ENCODE results near the gene CTAGE8. TPM values are rescaled to one million over a fixed set of nuclear protein-coding genes. Genes with fewer than 3 reads are reported as not detected.
"Not testable (repeated sequence)": the region's sequence is repeated elsewhere in the genome, so short reads cannot be mapped to it uniquely, and the experiment has no call there.

CTAGE8 gene
- total RNA-seq, 4 donors from 2014 or later = 1.6 to 9.7 (median 4.5) TPM

- 94 to 95% methylated on average over 4 of the region's 4 CpGs for WGBS, 2 donors
- intact Hi-C loops (cut with DNase I; ENCODE audit: low total_unique reads); H3K4me3 ChIP-seq (ENCODE audit: low read depth, poor library complexity, severe bottlenecking): not testable (repeated sequence)
- peak in 1 of 2 donors; percentile 65 for DNase-seq (ENCODE audit: low spot score in 2 of 2)
These were observed 13.4 kb upstream of the CTAGE8 start for GRCh38 chr7:144282490-144282889.

- DNase-seq (ENCODE audit: low spot score in 2 of 2); intact Hi-C loops (cut with DNase I; ENCODE audit: low total_unique reads); H3K4me3 ChIP-seq (ENCODE audit: low read depth, poor library complexity, severe bottlenecking): not testable (repeated sequence)
- WGBS, 2 donors = no CpG with 5 or more reads among the region's 8 CpGs
These were observed 12.9 kb upstream of the CTAGE8 start for GRCh38 chr7:144281981-144282380.

GRCh38 chr7:144280010-144280409 lies 10.9 kb upstream of the CTAGE8 start:
- WGBS, 2 donors = 79 to 81% methylated on average over 4 of the region's 6 CpGs
- H3K4me3 ChIP-seq (ENCODE audit: low read depth, poor library complexity, severe bottlenecking); intact Hi-C loops (cut with DNase I; ENCODE audit: low total_unique reads); DNase-seq (ENCODE audit: low spot score in 2 of 2): not testable (repeated sequence)

- 80 to 88% methylated on average over 5 of the region's 6 CpGs for WGBS, 2 donors
- H3K4me3 ChIP-seq (ENCODE audit: low read depth, poor library complexity, severe bottlenecking); intact Hi-C loops (cut with DNase I; ENCODE audit: low total_unique reads); DNase-seq (ENCODE audit: low spot score in 2 of 2): not testable (repeated sequence)
These were observed 6.2 kb upstream of the CTAGE8 start for GRCh38 chr7:144275281-144275680.

- H3K4me3 ChIP-seq (ENCODE audit: low read depth, poor library complexity, severe bottlenecking); intact Hi-C loops (cut with DNase I; ENCODE audit: low total_unique reads); DNase-seq (ENCODE audit: low spot score in 2 of 2): not testable (repeated sequence)
- 96 to 97% methylated on average over 6 to 7 of the region's 7 CpGs for whole genome bisulfite sequencing, 2 donors
These were observed 4.4 kb downstream of the CTAGE8 start, which contains the start of gene OR2A7 for GRCh38 chr7:144264692-144265091. Gene OR2A7 (minus strand): TSS chr7:144264792. CDS start chr7:144259628, 5,164 bp downstream.

GRCh38 chr7:144262128-144262527 lies 7.0 kb downstream of the CTAGE8 start:
- no CpG with 5 or more reads among the region's 2 CpGs for WGBS, 2 donors
- intact Hi-C loops (cut with DNase I; ENCODE audit: low total_unique reads); DNase-seq (ENCODE audit: low spot score in 2 of 2); H3K4me3 ChIP-seq (ENCODE audit: low read depth, poor library complexity, severe bottlenecking): not testable (repeated sequence)

GRCh38 chr7:144259067-144259466 lies 10.0 kb downstream of the CTAGE8 start:
- DNase-seq (ENCODE audit: low spot score in 2 of 2); intact Hi-C loops (cut with DNase I; ENCODE audit: low total_unique reads); H3K4me3 ChIP-seq (ENCODE audit: low read depth, poor library complexity, severe bottlenecking): not testable (repeated sequence)
- no CpG with 5 or more reads among the region's 14 CpGs for WGBS, 2 donors

GRCh38 chr7:144256112-144256511 lies 13.0 kb downstream of the CTAGE8 start:
- peak in 1 of 2 donors; percentile 20 for DNase-seq (ENCODE audit: low spot score in 2 of 2)
- H3K4me3 ChIP-seq (ENCODE audit: low read depth, poor library complexity, severe bottlenecking) = no peak overlapping the region
- TF ChIP-seq POLR2A (IDR thresholded peaks at IDR 0.05) (no peak), CTCF (IDR thresholded peaks at IDR 0.05) (no peak)
- intact Hi-C loops (cut with DNase I; ENCODE audit: low total_unique reads) = no loop called here
- WGBS, 2 donors = 76 to 88% methylated on average over 3 of the region's 3 CpGs

- DNase-seq (ENCODE audit: low spot score in 2 of 2) = peak in 1 of 2 donors; percentile 45
- WGBS, 2 donors = 75 to 86% methylated on average over 5 of the region's 5 CpGs
- intact Hi-C loops (cut with DNase I; ENCODE audit: low total_unique reads) = no loop called here
- no peak overlapping the region for H3K4me3 ChIP-seq (ENCODE audit: low read depth, poor library complexity, severe bottlenecking)
- no peak for TF ChIP-seq POLR2A (IDR thresholded peaks at IDR 0.05)
- TF ChIP-seq CTCF (IDR thresholded peaks at IDR 0.05) = no peak
These were observed 13.6 kb downstream of the CTAGE8 start for GRCh38 chr7:144255471-144255897.

GRCh38 chr7:144252307-144252706 lies 16.8 kb downstream of the CTAGE8 start:
- no CpG with 5 or more reads among the region's 4 CpGs for WGBS, 2 donors
- DNase-seq (ENCODE audit: low spot score in 2 of 2); intact Hi-C loops (cut with DNase I; ENCODE audit: low total_unique reads); H3K4me3 ChIP-seq (ENCODE audit: low read depth, poor library complexity, severe bottlenecking): not testable (repeated sequence)

- WGBS, 2 donors = no CpG with 5 or more reads among the region's 1 CpG
- DNase-seq (ENCODE audit: low spot score in 2 of 2); intact Hi-C loops (cut with DNase I; ENCODE audit: low total_unique reads); H3K4me3 ChIP-seq (ENCODE audit: low read depth, poor library complexity, severe bottlenecking): not testable (repeated sequence)
These were observed 21.3 kb downstream of the CTAGE8 start for GRCh38 chr7:144247674-144248330.

GRCh38 chr7:144246967-144247366 lies 22.1 kb downstream of the CTAGE8 start:
- intact Hi-C loops (cut with DNase I; ENCODE audit: low total_unique reads); DNase-seq (ENCODE audit: low spot score in 2 of 2); H3K4me3 ChIP-seq (ENCODE audit: low read depth, poor library complexity, severe bottlenecking): not testable (repeated sequence)
- no CpG with 5 or more reads among the region's 5 CpGs for WGBS, 2 donors

- H3K4me3 ChIP-seq (ENCODE audit: low read depth, poor library complexity, severe bottlenecking); intact Hi-C loops (cut with DNase I; ENCODE audit: low total_unique reads); DNase-seq (ENCODE audit: low spot score in 2 of 2): not testable (repeated sequence)
- no CpG with 5 or more reads among the region's 2 CpGs for WGBS, 2 donors
These were observed 23.7 kb downstream of the CTAGE8 start for GRCh38 chr7:144245372-144245771.
